ENCODE data around the gene UBR2.
"Not testable (repeated sequence)": the region's sequence is repeated elsewhere in the genome, so short reads cannot be mapped to it uniquely, and the experiment has no call there.

The UBR2 gene

DNA sequence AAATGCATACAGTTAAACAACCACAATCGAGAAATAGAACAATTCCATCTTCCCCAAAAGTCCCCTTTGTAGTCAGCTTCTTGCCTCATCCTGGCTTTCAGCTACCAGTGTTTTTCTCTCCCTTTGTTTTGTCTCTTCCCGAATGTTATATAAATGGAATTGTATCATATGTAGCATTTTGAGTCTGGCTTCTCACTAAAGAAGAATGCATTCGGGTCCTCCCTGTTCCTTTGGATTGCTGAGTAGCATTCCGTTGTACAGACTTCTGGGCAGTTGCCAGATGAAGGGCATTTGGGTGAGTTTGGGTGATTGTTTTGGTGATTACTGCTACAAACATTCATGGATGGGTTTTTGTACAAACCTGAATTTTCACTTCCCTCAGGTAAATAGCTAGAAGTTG, 130.8 kb downstream of the UBR2 start:
- DNase-seq, result no peak

GRCh38 chr6:42696526-42697267, 132.9 kb downstream of the UBR2 start:
- no peak for DNase-seq

GRCh38 chr6:42697268-42697655, 133.4 kb downstream of the UBR2 start:
- DNase-seq, result no peak

DNA sequence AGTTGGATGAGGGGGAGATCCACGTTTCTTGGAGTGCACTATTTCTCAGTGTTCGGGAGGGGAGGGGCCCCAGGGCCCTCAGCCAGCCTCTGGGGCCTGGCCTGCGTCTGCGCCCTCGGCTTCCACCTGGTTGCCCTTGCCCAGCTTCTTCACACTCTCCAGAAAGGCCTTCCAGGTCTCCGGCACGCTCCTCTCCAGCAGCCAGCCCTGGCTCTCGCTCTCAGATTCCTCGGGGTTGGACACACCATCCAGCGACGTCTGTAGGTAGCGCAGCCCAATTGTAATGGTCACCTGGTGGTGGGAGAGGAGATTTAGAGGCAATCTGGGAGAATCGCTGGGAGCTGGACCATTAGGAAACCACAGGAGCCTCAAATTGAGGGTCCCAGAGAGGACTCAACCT, 134.4 kb downstream of the UBR2 start:
- no peak for DNase-seq

- DNase-seq, result no peak
Observed at GRCh38 chr6:42702200-42702599, 138.4 kb downstream of the UBR2 start.

DNA sequence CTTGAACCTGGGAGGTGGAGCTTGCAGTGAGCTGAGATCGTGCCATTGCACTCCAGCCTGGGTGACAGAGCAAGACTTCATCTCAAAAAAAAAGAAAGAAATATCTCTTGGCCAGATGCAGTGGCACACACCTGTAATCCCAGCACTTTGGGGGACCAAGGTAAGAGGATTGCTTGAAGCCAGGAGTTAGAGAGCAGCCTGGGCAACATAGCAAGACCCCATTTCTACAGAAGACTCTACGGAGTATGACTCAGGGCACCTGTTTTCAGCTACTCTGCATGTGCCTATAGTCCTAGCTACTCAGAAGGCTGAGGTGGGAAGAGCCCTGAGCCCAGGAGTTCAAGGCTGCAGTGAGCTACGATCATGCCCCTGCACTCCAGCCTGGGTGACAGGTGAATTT, 139.0 kb downstream of the UBR2 start:
- not testable (repeated sequence) for DNase-seq

GRCh38 chr6:42704251-42704936, 140.6 kb downstream of the UBR2 start:
- no peak for DNase-seq

- no peak for DNase-seq
Observed at GRCh38 chr6:42704937-42705374, 141.1 kb downstream of the UBR2 start.

GRCh38 chr6:42707595-42707994, 143.8 kb downstream of the UBR2 start:
- DNase-seq, result no peak

DNA sequence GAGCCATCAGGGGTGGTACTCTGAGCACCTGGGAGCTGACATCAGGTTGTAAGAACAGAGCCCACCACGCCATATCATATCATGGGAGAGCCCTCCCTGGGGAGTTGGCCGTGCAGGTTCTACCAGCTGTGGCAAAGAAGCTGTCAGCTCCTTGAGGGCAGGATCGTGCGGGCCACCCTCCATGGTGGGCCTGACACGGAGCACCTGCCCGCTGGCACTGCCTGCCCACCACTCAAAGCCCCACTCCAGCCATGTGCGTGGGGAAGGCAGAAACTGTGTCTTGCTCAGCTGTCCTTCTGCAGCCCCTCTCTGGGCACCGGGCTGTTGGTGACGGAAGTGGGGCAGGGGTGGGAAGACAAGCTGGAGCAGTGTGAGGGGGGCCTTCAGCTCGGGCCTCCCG, 144.3 kb downstream of the UBR2 start:
- DNase-seq, result no peak

DNA sequence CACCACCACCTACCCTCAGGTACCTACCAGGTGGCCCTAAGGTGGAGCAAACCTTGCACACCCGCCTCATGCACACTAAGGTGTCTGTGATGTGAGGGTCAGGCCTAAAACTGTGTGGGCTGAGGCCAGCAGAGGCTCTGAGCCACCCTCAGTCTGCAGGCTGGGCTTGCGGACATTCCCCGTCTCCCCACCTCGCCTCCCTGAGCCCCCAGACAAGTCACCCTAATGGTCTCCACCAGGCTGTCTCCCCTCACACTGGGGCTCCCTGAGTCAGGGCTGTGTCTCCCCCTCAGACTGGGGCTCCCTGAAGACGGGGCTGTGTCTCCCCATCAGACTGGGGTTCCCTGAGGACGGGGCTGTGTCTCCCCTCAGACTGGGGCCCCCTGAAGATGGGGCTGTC, 146.0 kb downstream of the UBR2 start:
- DNase-seq, result no peak

GRCh38 chr6:42710316-42710715, 146.5 kb downstream of the UBR2 start:
- peak; percentile 28 for DNase-seq

GRCh38 chr6:42711930-42712329, 148.1 kb downstream of the UBR2 start:
- no peak for DNase-seq

GRCh38 chr6:42714098-42714761, 150.4 kb downstream of the UBR2 start:
- no peak for DNase-seq

DNA sequence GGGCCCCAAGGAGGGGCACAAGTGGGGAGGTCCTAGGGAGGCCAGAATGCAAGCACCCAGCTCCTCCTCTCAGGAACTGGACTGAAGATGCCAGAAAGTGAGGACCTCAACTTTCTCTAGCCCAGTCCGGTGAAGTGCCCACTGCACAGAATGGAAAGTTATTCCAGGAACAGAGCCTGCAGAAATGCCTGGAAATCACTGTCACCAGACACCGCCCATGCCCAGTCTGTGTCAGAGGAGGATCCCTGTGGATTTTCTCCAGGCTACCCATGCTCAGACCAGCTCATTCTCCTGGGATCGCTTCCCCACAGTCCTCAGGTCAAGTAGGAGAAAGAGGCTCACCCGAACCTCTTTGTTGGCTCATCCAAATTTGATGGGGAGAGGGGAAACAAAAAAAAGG, 152.0 kb downstream of the UBR2 start:
- no peak for DNase-seq

DNA sequence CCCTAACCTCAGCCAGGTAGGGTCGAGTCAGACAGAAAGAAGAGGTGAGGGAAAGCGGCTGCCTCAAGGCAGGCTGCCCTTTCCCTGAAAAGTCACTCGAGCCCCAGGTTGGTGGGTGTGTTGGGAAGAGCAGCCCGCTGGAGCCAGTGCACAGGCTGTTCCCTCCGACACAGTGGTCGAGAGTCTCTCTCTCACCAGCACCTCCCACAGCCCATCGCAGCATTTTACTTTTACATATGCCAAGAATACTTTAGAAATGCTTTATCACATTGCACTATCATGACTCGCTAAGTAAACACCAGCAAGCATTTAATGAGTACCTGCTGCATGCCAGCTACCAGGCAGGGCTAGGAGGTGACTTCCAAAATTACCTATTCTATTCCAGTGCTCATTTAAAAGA, 156.9 kb downstream of the UBR2 start:
- no peak for DNase-seq

GRCh38 chr6:42722497-42722896, 158.7 kb downstream of the UBR2 start, which contains the start of gene PRPH2:
TSS of gene PRPH2 (minus strand) at chr6:42722597. CDS start at chr6:42722334, 263 bp downstream.
- DNase-seq, result no peak

DNA sequence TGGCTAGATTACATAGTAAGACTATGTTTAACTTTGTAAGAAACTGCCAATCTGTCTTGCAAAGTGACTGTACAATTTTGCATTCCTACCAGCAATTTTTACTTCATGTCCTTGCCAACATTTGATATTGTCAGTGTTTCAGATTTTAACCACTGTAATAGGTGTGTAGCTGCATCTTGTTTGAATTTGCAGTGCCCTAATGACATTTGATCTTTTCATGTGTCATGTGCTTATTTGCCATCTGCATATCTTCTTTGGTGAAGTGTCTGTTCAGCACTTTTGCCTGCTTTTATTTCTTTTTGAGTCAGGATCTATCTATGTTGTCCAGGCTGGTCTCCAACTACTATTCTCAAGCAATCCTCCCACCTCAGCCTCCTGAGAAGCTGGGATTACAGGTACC, 161.0 kb downstream of the UBR2 start:
- DNase-seq, result no peak

DNA sequence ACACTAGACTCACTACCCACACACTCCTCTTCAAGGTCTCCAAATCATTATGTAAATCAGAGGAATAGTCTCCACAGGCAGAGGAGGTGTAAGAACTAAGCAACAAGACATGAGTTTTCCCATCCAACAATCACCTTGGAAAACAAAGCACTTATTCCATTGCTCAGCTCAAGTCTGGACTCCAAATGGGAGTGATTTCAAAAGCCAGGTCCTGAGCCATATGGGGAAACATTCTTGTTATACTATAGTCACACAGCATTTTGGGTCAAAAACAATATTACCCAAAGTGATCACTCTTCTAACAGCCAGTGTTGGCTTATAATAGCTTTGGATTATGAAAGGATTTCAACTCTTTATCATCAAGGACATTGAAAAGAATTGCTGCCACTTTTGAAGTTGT, 162.2 kb downstream of the UBR2 start:
- DNase-seq, result no peak

DNA sequence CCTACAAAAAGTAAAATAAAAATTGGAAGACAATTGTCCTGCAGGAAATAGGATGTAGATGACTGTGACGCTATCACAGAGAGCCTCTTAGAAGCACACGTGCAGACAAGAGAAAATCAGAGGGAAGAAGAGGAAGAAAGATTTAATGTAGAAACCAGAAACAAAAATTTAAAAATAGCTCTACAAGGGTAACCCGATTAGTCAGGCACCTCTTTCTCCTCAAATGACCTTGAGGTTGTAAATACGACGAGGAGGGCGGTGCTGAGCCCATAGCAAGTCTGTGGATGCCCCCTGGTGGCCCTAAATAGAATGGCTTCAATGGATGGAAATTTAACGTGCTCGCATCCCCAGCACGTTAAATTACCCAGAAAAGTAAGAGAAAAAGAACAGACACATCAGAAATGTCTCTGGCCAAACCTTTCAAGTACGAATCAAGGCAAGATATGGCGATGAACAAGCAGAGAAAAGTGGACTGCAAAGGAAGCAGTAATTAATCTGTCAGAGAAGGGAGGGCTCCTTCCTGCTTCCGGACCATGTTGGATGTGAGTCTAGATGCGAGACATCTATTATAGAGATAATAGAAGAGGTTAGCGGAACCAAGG, 162.8 kb downstream of the UBR2 start:
- peak; percentile 71 for DNase-seq

DNA sequence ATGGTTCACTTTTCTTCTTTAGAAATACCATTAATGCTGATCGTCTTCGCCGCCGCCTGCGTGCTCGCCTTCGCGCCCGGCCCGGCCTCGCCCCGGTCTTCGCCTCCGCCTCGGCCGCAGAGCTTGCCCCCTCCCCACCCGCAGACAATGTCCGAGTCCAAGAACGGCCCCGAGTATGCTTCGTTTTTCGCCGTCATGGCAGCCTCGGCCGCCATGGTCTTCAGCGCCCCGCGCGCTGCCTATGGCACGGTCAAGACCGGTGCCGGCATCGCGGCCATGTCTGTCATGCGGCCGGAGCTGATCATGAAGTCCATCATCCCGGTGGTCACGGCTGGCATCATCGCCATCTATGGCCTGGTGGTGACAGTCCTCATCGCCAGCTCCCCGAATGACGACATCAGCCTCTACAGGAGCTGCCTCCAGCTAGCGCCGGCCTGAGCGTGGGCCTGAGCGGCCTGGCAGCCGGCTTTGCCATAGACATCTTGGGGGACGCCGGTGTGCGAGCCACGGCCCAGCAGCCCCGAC, 163.3 kb downstream of the UBR2 start:
- DNase-seq, result no peak

- no peak for DNase-seq
Observed at GRCh38 chr6:42727627-42728026, 163.8 kb downstream of the UBR2 start.

DNA sequence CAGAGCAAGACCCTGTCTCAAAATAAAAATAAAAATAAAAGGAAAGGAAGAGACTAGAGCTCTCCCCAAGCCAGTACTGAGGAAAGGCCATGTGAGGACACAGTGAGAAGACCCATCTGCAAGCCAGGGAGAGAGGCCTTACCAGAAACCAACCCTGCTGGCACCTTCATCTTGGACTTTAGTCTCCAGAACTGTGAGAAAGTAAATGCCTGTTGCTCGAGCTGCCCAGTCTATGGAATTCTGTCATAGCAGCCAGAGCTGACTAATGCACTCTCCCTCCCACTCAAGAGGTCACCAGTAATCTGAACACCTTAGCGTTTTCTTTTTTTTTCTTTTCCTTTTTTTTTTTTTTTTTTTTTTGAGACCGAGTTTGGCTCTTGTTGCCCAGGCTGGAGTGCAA, 165.9 kb downstream of the UBR2 start:
- DNase-seq, result no peak

All from NCI-H1436 (cell line).